ENCODE data around the gene APOE. TPM values are rescaled to one million over a fixed set of nuclear protein-coding genes. Genes with fewer than 3 reads are reported as not detected.
A peak's percentile ranks its signal among the peaks of the same experiment; 100 is the strongest.

The APOE gene
- total and polyA plus RNA-seq, 7 donors, result 4.9 to 19.0 (median 11.9) TPM

DNA sequence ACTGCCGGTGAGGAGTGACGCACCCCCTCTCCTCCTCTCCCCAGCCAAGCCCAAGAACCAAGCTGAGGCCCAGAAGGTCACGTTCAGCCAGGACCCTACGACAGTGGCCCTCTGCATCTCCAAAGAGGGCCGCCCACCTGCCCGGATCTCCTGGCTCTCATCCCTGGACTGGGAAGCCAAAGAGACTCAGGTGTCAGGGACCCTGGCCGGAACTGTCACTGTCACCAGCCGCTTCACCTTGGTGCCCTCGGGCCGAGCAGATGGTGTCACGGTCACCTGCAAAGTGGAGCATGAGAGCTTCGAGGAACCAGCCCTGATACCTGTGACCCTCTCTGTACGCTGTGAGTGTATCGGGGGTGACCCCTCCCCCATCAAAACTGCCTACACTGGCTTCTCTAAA lies 33.8 kb upstream of the APOE start:
- H3K27me3 ChIP-seq (ENCODE audit: insufficient read depth in 3 of 3, low read length in 2 of 3), result no peaks in the 10 kb centered on the region
- H3K27ac ChIP-seq, result peak overlapping the region; percentile 36
- ATAC-seq (no peak), DNase-seq (no peak)
- intact Hi-C loops (cut with DNase I), result no loop called here
- WGBS, 3 donors, result 80 to 89% (median 81%) methylated on average over 14 of the region's 14 CpGs
- H3K36me3 ChIP-seq (ENCODE audit: insufficient read depth in 1 of 2, low read depth in 1 of 2), result peaks cover 5 to 55% of the 10 kb centered on the region in 2 donors
- H3K4me3 ChIP-seq, result no peak overlapping the region
- TF ChIP-seq CTCF (IDR thresholded peaks at IDR 0.05), result no peak
- no peaks in the 10 kb centered on the region for H3K4me1 ChIP-seq
- no peaks in the 10 kb centered on the region for H3K9me3 ChIP-seq

DNA sequence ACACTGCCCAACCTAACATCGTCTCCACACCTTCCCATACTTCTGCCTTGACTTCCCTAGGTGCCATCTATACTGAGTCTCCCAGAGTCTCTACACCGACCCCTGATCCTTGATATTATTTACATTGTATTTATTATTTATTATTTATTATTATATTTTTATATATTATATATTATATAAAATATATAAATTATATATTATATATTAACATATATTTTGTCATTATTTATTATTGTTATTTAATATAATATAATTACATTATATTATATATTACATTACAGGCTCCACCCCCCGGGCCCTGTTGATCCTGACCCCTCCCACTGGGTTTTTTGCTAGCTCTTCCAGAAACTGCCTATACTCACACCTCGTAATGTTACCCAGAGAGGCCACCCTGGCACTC lies 32.9 kb upstream of the APOE start:
- no peak for TF ChIP-seq CTCF (IDR thresholded peaks at IDR 0.05)
- Histone ChIP-seq H3K4me3 (no peak overlapping the region), H3K27ac (peak overlapping the region; percentile 21), H3K36me3 (ENCODE audit: insufficient read depth in 1 of 2, low read depth in 1 of 2) (peaks cover 5 to 59% of the 10 kb centered on the region in 2 donors), H3K4me1 (no peaks in the 10 kb centered on the region), H3K27me3 (ENCODE audit: insufficient read depth in 3 of 3, low read length in 2 of 3) (no peaks in the 10 kb centered on the region), H3K9me3 (no peaks in the 10 kb centered on the region)
- DNase-seq (no peak), ATAC-seq (no peak)
- intact Hi-C loops (cut with DNase I), result no loop called here
- WGBS, 3 donors, result 86 to 87% (median 87%) methylated on average over 4 of the region's 4 CpGs

DNA sequence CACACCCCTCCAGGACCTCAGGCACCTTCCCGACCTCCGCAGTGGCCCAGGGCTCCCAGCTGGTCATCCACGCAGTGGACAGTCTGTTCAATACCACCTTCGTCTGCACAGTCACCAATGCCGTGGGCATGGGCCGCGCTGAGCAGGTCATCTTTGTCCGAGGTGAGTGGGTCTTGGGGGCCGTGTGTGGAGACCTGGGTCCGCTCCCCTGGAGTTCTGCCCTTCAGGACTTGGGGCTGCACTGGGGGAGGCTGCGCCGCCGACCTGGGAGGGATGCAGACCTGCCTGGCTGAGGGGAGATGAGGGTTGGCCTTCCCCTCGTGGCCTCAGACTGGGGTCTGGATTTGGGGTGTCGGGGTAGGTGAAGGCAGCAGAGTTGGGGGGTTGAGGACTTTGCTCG lies 31.3 kb upstream of the APOE start:
- Histone ChIP-seq H3K36me3 (ENCODE audit: insufficient read depth in 1 of 2, low read depth in 1 of 2) (peaks cover 5 to 67% of the 10 kb centered on the region in 2 donors), H3K27me3 (ENCODE audit: insufficient read depth in 3 of 3, low read length in 2 of 3) (no peaks in the 10 kb centered on the region), H3K4me1 (no peaks in the 10 kb centered on the region), H3K9me3 (no peaks in the 10 kb centered on the region), H3K27ac (no peak overlapping the region), H3K4me3 (no peak overlapping the region)
- TF ChIP-seq CTCF (IDR thresholded peaks at IDR 0.05), result no peak
- DNase-seq (no peak), ATAC-seq (no peak)
- 91 to 92% (median 92%) methylated on average over 16 of the region's 16 CpGs for WGBS, 3 donors
- intact Hi-C loops (cut with DNase I), result no loop called here

DNA sequence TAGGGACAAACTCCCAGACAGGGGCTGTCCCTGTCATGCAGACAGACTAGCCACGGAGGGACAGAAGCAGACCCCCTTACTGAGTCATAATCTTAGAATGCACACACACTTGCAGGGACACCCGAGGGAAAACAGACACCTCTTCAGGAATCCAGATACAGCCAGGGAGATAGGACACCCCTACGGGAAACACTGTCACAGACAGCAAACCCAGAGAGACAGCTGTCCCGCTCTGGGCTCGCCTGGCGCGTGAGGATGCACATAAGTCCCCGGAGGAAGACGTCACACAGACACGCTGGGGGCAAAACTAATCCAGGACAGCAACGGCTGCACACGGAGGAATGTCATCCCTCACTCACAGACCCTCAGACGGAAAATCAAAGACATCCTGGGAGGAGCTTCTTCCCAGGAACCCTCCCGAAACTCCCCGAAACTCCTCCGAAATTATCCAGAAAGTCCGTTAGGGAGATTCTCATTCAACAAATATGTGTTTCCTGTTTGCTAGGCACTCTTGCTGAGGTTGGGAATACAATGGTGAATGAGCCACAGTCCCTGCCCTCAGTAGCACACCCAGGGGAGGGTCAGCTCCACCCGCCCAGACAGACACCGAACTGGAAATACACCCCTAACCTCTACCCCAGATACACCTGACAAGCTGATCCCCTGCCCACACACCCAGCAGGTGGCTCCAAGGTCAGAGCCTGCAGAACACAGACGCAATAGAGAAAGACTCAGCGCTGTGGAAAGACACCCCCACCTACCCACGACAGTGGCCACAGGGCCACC lies 29.7 kb upstream of the APOE start:
- ATAC-seq (no peak), DNase-seq (no peak)
- peaks cover 5 to 67% of the 10 kb centered on the region in 2 donors for H3K36me3 ChIP-seq (ENCODE audit: insufficient read depth in 1 of 2, low read depth in 1 of 2)
- H3K9me3 ChIP-seq, result no peaks in the 10 kb centered on the region
- 65 to 76% (median 72%) methylated on average over 22 of the region's 22 CpGs for WGBS, 3 donors
- no peak overlapping the region for H3K4me3 ChIP-seq
- H3K27ac ChIP-seq, result no peak overlapping the region
- intact Hi-C loops (cut with DNase I), result no loop called here
- no peak for TF ChIP-seq CTCF (IDR thresholded peaks at IDR 0.05)
- no peaks in the 10 kb centered on the region for H3K4me1 ChIP-seq
- no peaks in the 10 kb centered on the region for H3K27me3 ChIP-seq (ENCODE audit: insufficient read depth in 3 of 3, low read length in 2 of 3)

Measured in psoas muscle (tissue), 8 donors.